Measurements from ENCODE around the gene OPRD1. TPM values are rescaled to one million over a fixed set of nuclear protein-coding genes. Genes with fewer than 3 reads are reported as not detected.

Gene OPRD1
- total and polyA plus RNA-seq, 2 of the 4 experiments (the other 2 are of a cell fraction): under 0.01 TPM; not detected in 1

GRCh38 chr1:28860332-28861073, 48.5 kb downstream of the OPRD1 start:
- CTCF ChIA-PET: interaction anchor here (1.4 kb wide), 1 partner anchor 75 kb away, joined by 6 read pairs; no protein-coding TSS in a partner anchor
- Histone ChIP-seq H3K18ac (ENCODE audit: low read depth, low read length) (no peak overlapping the region), H3K9me3 (ENCODE audit: control insufficient read depth, insufficient read depth, low read length) (no peaks in the 10 kb centered on the region), H3K4me2 (ENCODE audit: low read depth, low read length) (no peak overlapping the region), H3K56ac (ENCODE audit: extremely low read depth, insufficient read depth, low read length) (no peak overlapping the region), H3K27me3 (ENCODE audit: control insufficient read depth, insufficient read depth, low read length) (peaks cover 35% of the 10 kb centered on the region), H3K36me3 (ENCODE audit: control insufficient read depth, insufficient read depth, low read length) (no peaks in the 10 kb centered on the region), H3K4me3 (ENCODE audit: insufficient read depth, low read depth, low read length) (no peak overlapping the region), H4K5ac (ENCODE audit: low read depth, low read length) (no peak overlapping the region), H3K23ac (ENCODE audit: low read depth, low read length) (no peak overlapping the region), H2AFZ (replicated peaks; ENCODE audit: low read length, poor library complexity) (no peak overlapping the region), H3K9ac (ENCODE audit: low read depth, low read length) (no peak overlapping the region), H2BK120ac (ENCODE audit: low read depth, low read length) (no peak overlapping the region), H2BK15ac (ENCODE audit: low read depth, low read length) (no peak overlapping the region), H4K91ac (ENCODE audit: insufficient read depth, low read depth, low read length) (no peak overlapping the region), H3K14ac (replicated peaks; ENCODE audit: low read depth, low read length) (no peak overlapping the region), H3K27ac (ENCODE audit: insufficient read depth, low read length) (no peak overlapping the region), H2BK20ac (ENCODE audit: low read depth, low read length) (no peak overlapping the region), H2AK9ac (replicated peaks; ENCODE audit: low read depth, low read length, poor library complexity) (no peak overlapping the region), H4K20me1 (ENCODE audit: insufficient read depth, low read length) (no peaks in the 10 kb centered on the region), H2BK5ac (ENCODE audit: low read depth, low read length, poor library complexity, severe bottlenecking) (no peak overlapping the region), H4K8ac (ENCODE audit: low read depth in 2 of 2, low read length in 2 of 2) (no peak overlapping the region), H2AK5ac (ENCODE audit: low read depth, low read length) (no peak overlapping the region), H3K4me1 (ENCODE audit: control insufficient read depth, insufficient read depth, low read length) (no peaks in the 10 kb centered on the region), H3K4ac (ENCODE audit: low read depth, low read length) (no peak overlapping the region), H3K9me1 (ENCODE audit: insufficient read depth, low read length) (no peaks in the 10 kb centered on the region), H3K79me1 (ENCODE audit: low read depth in 1 of 2, low read length in 2 of 2) (no peaks in the 10 kb centered on the region)
- in situ Hi-C loops (cut with MboI; ENCODE audit: low sequenced_read_pairs): no loop called here
- DNase-seq: no peak
- intact Hi-C loops (cut with micrococcal nuclease): no loop called here
- no TSS peak for BruUV-seq (replicated peaks)
- dilution Hi-C loops (cut with HindIII; ENCODE audit: low sequenced_read_pairs, unreplicated experiment): no loop called here
- ATAC-seq (ENCODE audit: low read depth): no peak
- TF ChIP-seq POLR2A (IDR thresholded peaks at IDR 0.05; ENCODE audit: low read depth, low read length): no peak
- TF ChIP-seq RFX5 (IDR thresholded peaks at IDR 0.05; ENCODE audit: low read depth, low read length): no peak
- TF ChIP-seq RCOR1 (IDR thresholded peaks at IDR 0.05; ENCODE audit: insufficient replicate concordance, low read length): no peak
- TF ChIP-seq FOS (IDR thresholded peaks at IDR 0.05; ENCODE audit: low read depth, low read length): no peak
- TF ChIP-seq SMC3 (IDR thresholded peaks at IDR 0.05; ENCODE audit: low read depth, low read length): no peak
- no peak for TF ChIP-seq BHLHE40 (IDR thresholded peaks at IDR 0.05; ENCODE audit: low read depth, low read length)
- TF ChIP-seq MAZ (IDR thresholded peaks at IDR 0.05; ENCODE audit: borderline replicate concordance, low read depth, low read length): no peak
- no peak for TF ChIP-seq CEBPB (IDR thresholded peaks at IDR 0.05; ENCODE audit: low read depth, low read length)
- no peak for TF ChIP-seq MAFK (IDR thresholded peaks at IDR 0.05; ENCODE audit: low read depth, low read length)
- TF ChIP-seq CHD1 (IDR thresholded peaks at IDR 0.05; ENCODE audit: low read depth, low read length): no peak
- TF ChIP-seq RAD21 (IDR thresholded peaks at IDR 0.05; ENCODE audit: low read length): no peak
- no peak for TF ChIP-seq MXI1 (IDR thresholded peaks at IDR 0.05; ENCODE audit: borderline replicate concordance, low read depth, low read length)
- TF ChIP-seq NFE2L2 (IDR thresholded peaks at IDR 0.05; ENCODE audit: low read depth, low read length): no peak
- no peak for TF ChIP-seq CTCF (conservative IDR thresholded peaks at IDR 0.05; ENCODE audit: low read depth, low read length)
- no peak for TF ChIP-seq ELK1 (IDR thresholded peaks at IDR 0.05; ENCODE audit: borderline replicate concordance, low read depth, low read length)
- WGBS, 2 experiments (ENCODE audit: extremely low coverage in 2 of 2, insufficient read length in 1 of 2): no CpG with 5 or more reads among the region's 3 CpGs
- POLR2A ChIA-PET (ENCODE audit: unreplicated experiment): no interaction called here
